Fibroblast of upper back skin (primary cell): ENCODE measurements around the gene CCDC121.

Source experiments
- DNase-seq: peaks from one replicate; pipeline ENCODE4 v3.0.0-alpha.2; 2013

CCDC121 gene

GRCh38 chr2:27581417-27582128 is 47.2 kb downstream of the CCDC121 start:
- no peak for DNase-seq
